ENCODE data around the gene RNF212. TPM values are rescaled to one million over a fixed set of nuclear protein-coding genes. Genes with fewer than 3 reads are reported as not detected.

RNF212 gene
- total RNA-seq, 1 donor from 2014 or later, result 0.25 TPM

DNA sequence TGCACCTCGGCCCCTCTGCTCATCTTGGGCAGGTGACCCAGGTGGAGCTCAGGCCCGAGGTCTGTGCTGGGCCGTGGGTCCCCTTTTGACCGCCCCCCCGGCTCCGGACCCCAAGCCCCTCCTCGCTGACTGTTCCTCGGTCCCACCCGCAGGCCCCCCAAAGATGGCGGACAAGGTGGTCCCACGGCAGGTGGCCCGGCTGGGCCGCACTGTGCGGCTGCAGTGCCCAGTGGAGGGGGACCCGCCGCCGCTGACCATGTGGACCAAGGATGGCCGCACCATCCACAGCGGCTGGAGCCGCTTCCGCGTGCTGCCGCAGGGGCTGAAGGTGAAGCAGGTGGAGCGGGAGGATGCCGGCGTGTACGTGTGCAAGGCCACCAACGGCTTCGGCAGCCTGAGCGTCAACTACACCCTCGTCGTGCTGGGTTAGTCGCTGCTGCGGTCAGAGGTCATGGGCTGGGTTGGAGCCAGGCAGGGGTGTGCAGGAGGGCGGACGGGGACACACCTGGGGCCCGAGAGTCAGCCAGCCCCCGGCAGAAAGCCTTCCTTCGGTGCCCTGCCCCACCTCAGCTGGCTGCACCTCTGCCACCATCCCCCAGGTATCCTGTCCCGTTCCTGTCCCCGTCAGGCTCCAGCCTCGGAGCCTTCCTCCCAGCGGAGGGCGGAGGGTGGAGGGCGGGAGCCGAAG lies 91.2 kb downstream of the RNF212 start:
- no peak for ATAC-seq
- no peak for DNase-seq (ENCODE audit: low spot score)

Other genes starting within 250 kb of the RNF212 start
- 72.1 TPM for gene GAK, start 181.2 kb downstream of the RNF212 start, total RNA-seq
- gene TMEM175, start 181.1 kb downstream of the RNF212 start, total RNA-seq, result 39.2 TPM
- gene DGKQ, start 140.0 kb downstream of the RNF212 start, total RNA-seq, result 7.0 TPM
- 12.9 TPM for gene IDUA, start 126.5 kb downstream of the RNF212 start, total RNA-seq
- 40.6 TPM for gene SLC26A1, start 120.2 kb downstream of the RNF212 start, total RNA-seq
- 64.8 TPM for gene FGFRL1, start 101.9 kb downstream of the RNF212 start, total RNA-seq
- gene SPON2, start 59.0 kb upstream of the RNF212 start, total RNA-seq, result 54.3 TPM
- gene CTBP1, start 135.6 kb upstream of the RNF212 start, total RNA-seq, result 97.0 TPM
- gene MAEA, start 176.3 kb upstream of the RNF212 start, total RNA-seq, result 33.3 TPM
- 18.6 TPM for gene UVSSA, start 233.6 kb upstream of the RNF212 start, total RNA-seq